ENCODE results near the gene B3GNT5. TPM values are rescaled to one million over a fixed set of nuclear protein-coding genes. Genes with fewer than 3 reads are reported as not detected.

B3GNT5 gene
- total RNA-seq, 2 donors from 2014 or later, result 10.5 to 18.0 TPM

GRCh38 chr3:183249006-183249718, 3.9 kb upstream of the B3GNT5 start:
- Histone ChIP-seq H3K4me1 (ENCODE audit: control insufficient read depth, insufficient read depth, low read length) (peaks cover 10% of the 10 kb centered on the region), H3K4me3 (ENCODE audit: low read length) (peak overlapping the region; percentile 53), H3K9me3 (ENCODE audit: control insufficient read depth, low read length) (peaks cover 7% of the 10 kb centered on the region), H3K27me3 (ENCODE audit: control insufficient read depth, insufficient read depth, low read length, poor library complexity, severe bottlenecking) (no peaks in the 10 kb centered on the region), H3K36me3 (ENCODE audit: control insufficient read depth, insufficient read depth, low read length) (peaks cover 45% of the 10 kb centered on the region), H3K27ac (ENCODE audit: low read depth, low read length) (no peak overlapping the region), H3K9ac (ENCODE audit: extremely low read depth, low read length, poor library complexity, severe bottlenecking) (no peak overlapping the region)
- no peak overlapping the region for H3K4me3 Mint-ChIP-seq
- peaks cover 3% of the 10 kb centered on the region for H3K9me3 Mint-ChIP-seq
- H3K27me3 Mint-ChIP-seq (ENCODE audit: insufficient read depth), result peaks cover 3% of the 10 kb centered on the region
- WGBS, 2 experiments (ENCODE audit: insufficient coverage in 1 of 2, insufficient read length in 1 of 2), result 64 to 65% methylated on average over 5 to 6 of the region's 6 CpGs
- peak overlapping the region; percentile 18 for H3K27ac Mint-ChIP-seq
- peaks cover 20% of the 10 kb centered on the region for H3K4me1 Mint-ChIP-seq
- peak; percentile 79 for DNase-seq
- TF ChIP-seq CTCF (conservative IDR thresholded peaks at IDR 0.05), result no peak
- peaks cover 30% of the 10 kb centered on the region for H3K36me3 Mint-ChIP-seq (ENCODE audit: low read depth)

- H3K36me3 Mint-ChIP-seq (ENCODE audit: low read depth), result peaks cover 10% of the 10 kb centered on the region
- H3K27me3 ChIP-seq (ENCODE audit: control insufficient read depth, insufficient read depth, low read length, poor library complexity, severe bottlenecking), result no peaks in the 10 kb centered on the region
- H3K4me1 Mint-ChIP-seq, result peaks cover 31% of the 10 kb centered on the region
- no peaks in the 10 kb centered on the region for H3K9me3 Mint-ChIP-seq
- no peak for TF ChIP-seq CTCF (conservative IDR thresholded peaks at IDR 0.05)
- H3K9ac ChIP-seq (ENCODE audit: extremely low read depth, low read length, poor library complexity, severe bottlenecking), result no peak overlapping the region
- DNase-seq, result no peak
- peak overlapping the region; percentile 76 for H3K4me3 Mint-ChIP-seq
- H3K27ac ChIP-seq (ENCODE audit: low read depth, low read length), result no peak overlapping the region
- H3K9me3 ChIP-seq (ENCODE audit: control insufficient read depth, low read length), result no peaks in the 10 kb centered on the region
- H3K27ac Mint-ChIP-seq, result no peak overlapping the region
- H3K27me3 Mint-ChIP-seq (ENCODE audit: insufficient read depth), result peaks cover 3% of the 10 kb centered on the region
- WGBS, 2 experiments (ENCODE audit: insufficient coverage in 1 of 2, insufficient read length in 1 of 2), result 91 to 96% methylated on average over 4 to 5 of the region's 5 CpGs
- peaks cover 10% of the 10 kb centered on the region for H3K4me1 ChIP-seq (ENCODE audit: control insufficient read depth, insufficient read depth, low read length)
- peak overlapping the region; percentile 76 for H3K4me3 ChIP-seq (ENCODE audit: low read length)
- peaks cover 23% of the 10 kb centered on the region for H3K36me3 ChIP-seq (ENCODE audit: control insufficient read depth, insufficient read depth, low read length)
Measured at GRCh38 chr3:183252118-183252782, 803 bp upstream of the B3GNT5 start.

- peak; percentile 78 for DNase-seq
- H3K27me3 ChIP-seq (ENCODE audit: control insufficient read depth, insufficient read depth, low read length, poor library complexity, severe bottlenecking), result no peaks in the 10 kb centered on the region
- peak overlapping the region; percentile 79 for H3K27ac ChIP-seq (ENCODE audit: low read depth, low read length)
- peaks cover 3% of the 10 kb centered on the region for H3K27me3 Mint-ChIP-seq (ENCODE audit: insufficient read depth)
- peak overlapping the region; percentile 47 for H3K9ac ChIP-seq (ENCODE audit: extremely low read depth, low read length, poor library complexity, severe bottlenecking)
- no peaks in the 10 kb centered on the region for H3K9me3 Mint-ChIP-seq
- 4 to 8% methylated on average over 56 to 111 of the region's 111 CpGs for WGBS, 2 experiments (ENCODE audit: insufficient coverage in 1 of 2, insufficient read length in 1 of 2)
- peak overlapping the region; percentile 79 for H3K4me3 ChIP-seq (ENCODE audit: low read length)
- peaks cover 30% of the 10 kb centered on the region for H3K4me1 Mint-ChIP-seq
- H3K27ac Mint-ChIP-seq, result peak overlapping the region; percentile 35
- peak overlapping the region; percentile 76 for H3K4me3 Mint-ChIP-seq
- H3K4me1 ChIP-seq (ENCODE audit: control insufficient read depth, insufficient read depth, low read length), result peaks cover 8% of the 10 kb centered on the region
- peaks cover 25% of the 10 kb centered on the region for H3K36me3 ChIP-seq (ENCODE audit: control insufficient read depth, insufficient read depth, low read length)
- TF ChIP-seq CTCF (conservative IDR thresholded peaks at IDR 0.05), result no peak
- peaks cover 21% of the 10 kb centered on the region for H3K36me3 Mint-ChIP-seq (ENCODE audit: low read depth)
- no peaks in the 10 kb centered on the region for H3K9me3 ChIP-seq (ENCODE audit: control insufficient read depth, low read length)
Measured at GRCh38 chr3:183253528-183254486, 754 bp downstream of the B3GNT5 start.

Measured in endodermal cell (in vitro differentiated cells).